ENCODE results near the gene SMOC2. TPM values are rescaled to one million over a fixed set of nuclear protein-coding genes. Genes with fewer than 3 reads are reported as not detected.

The SMOC2 gene
- polyA plus RNA-seq, 2 of the 4 experiments (the other 2 are of a cell fraction) = not detected

DNA sequence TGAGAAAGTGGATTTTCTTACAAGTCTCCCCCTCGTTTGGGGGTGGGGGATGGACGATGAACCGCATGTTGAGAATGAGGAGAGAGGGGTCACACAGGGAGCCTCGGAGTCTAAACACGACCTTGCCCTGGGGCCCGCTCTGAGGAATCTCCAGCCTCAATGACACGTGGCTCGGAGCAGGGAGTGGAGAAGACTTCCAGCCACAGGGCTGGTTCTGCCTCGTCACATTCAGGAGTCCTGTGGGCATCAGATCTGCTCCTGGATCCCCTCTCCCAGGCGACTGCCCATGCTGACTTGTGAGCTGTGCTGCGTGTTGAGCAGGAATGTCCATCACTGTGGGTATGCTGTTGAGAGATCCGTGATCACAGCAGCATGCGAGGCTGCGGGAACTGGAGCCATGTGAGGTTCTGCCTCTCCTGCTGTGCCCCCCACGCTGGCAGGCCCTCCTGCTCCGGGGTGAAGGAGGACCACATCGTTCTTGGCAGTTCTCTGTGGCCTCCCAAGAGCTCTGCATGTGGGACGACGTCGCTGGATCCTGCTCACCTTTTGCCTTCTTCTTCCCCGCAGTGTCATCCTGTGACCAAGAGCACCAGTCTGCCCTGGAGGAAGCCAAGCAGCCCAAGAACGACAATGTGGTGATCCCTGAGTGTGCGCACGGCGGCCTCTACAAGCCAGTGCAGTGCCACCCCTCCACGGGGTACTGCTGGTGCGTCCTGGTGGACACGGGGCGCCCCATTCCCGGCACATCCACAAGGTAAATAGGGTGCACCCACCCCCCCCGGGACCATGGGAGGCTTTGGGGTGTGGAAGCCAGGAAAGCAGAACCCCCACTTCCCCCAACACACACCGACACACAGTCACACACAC, 157.5 kb downstream of the SMOC2 start (continued):
- TF ChIP-seq, protein P1, sequence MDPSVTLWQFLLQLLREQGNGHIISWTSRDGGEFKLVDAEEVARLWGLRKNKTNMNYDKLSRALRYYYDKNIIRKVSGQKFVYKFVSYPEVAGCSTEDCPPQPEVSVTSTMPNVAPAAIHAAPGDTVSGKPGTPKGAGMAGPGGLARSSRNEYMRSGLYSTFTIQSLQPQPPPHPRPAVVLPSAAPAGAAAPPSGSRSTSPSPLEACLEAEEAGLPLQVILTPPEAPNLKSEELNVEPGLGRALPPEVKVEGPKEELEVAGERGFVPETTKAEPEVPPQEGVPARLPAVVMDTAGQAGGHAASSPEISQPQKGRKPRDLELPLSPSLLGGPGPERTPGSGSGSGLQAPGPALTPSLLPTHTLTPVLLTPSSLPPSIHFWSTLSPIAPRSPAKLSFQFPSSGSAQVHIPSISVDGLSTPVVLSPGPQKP (IDR thresholded peaks at IDR 0.05; ENCODE audit: low read depth, low read length) = no peak
- no peak for TF ChIP-seq RNF2 (IDR thresholded peaks at IDR 0.05; ENCODE audit: borderline replicate concordance, low read depth)
- TF ChIP-seq, protein P2, sequence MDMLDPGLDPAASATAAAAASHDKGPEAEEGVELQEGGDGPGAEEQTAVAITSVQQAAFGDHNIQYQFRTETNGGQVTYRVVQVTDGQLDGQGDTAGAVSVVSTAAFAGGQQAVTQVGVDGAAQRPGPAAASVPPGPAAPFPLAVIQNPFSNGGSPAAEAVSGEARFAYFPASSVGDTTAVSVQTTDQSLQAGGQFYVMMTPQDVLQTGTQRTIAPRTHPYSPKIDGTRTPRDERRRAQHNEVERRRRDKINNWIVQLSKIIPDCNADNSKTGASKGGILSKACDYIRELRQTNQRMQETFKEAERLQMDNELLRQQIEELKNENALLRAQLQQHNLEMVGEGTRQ (IDR thresholded peaks at IDR 0.05) = no peak
- no peak for TF ChIP-seq TFCP2L1 (CRISPR knock-in tag; IDR thresholded peaks at IDR 0.05)
- TF ChIP-seq, protein P3, sequence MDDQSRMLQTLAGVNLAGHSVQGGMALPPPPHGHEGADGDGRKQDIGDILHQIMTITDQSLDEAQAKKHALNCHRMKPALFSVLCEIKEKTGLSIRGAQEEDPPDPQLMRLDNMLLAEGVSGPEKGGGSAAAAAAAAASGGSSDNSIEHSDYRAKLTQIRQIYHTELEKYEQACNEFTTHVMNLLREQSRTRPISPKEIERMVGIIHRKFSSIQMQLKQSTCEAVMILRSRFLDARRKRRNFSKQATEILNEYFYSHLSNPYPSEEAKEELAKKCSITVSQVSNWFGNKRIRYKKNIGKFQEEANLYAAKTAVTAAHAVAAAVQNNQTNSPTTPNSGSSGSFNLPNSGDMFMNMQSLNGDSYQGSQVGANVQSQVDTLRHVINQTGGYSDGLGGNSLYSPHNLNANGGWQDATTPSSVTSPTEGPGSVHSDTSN (IDR thresholded peaks at IDR 0.05) = no peak
- TF ChIP-seq HOXB5 (CRISPR knock-in tag; IDR thresholded peaks at IDR 0.05) = no peak
- no peak for TF ChIP-seq MAZ (IDR thresholded peaks at IDR 0.05; ENCODE audit: borderline replicate concordance, low read depth, low read length)
- TF ChIP-seq CHD2 (IDR thresholded peaks at IDR 0.05; ENCODE audit: low read length, partially characterized antibody) = no peak

DNA sequence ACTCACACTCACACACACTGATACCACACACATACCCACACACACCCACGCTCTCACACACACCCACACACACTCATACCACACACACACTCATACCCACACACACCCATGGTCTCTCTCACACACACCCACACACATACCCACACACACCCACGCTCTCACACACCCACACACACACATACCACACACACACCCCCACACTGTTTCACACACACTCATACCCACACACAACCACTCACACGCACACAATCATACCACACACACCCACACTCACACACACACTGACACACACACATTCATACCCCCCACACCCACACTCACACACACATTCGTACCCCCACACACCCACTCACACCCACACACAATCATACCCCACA, 158.1 kb downstream of the SMOC2 start:
- H3K4me2 ChIP-seq = no peak overlapping the region
- DNase-seq (ENCODE audit: low read depth in 1 of 2, low spot score in 1 of 2) (no peak), ATAC-seq (no peak), FAIRE-seq (no peak)
- 20% methylated on average over 4 of the region's 4 CpGs for WGBS (ENCODE audit: missing lambda C conversion rate)
- no peak overlapping the region for H3K27ac ChIP-seq
- no peaks in the 10 kb centered on the region for H3K4me1 ChIP-seq
- CTCF ChIA-PET = no interaction called here
- no peak overlapping the region for H3K4me3 ChIP-seq
- H3K9me3 ChIP-seq = no peaks in the 10 kb centered on the region
- TF ChIP-seq HDAC2 (IDR thresholded peaks at IDR 0.05) = no peak
- TF ChIP-seq, protein P4, sequence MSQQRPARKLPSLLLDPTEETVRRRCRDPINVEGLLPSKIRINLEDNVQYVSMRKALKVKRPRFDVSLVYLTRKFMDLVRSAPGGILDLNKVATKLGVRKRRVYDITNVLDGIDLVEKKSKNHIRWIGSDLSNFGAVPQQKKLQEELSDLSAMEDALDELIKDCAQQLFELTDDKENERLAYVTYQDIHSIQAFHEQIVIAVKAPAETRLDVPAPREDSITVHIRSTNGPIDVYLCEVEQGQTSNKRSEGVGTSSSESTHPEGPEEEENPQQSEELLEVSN (IDR thresholded peaks at IDR 0.05; ENCODE audit: borderline replicate concordance, low read depth) = no peak
- POLR2A ChIA-PET = no interaction called here

DNA sequence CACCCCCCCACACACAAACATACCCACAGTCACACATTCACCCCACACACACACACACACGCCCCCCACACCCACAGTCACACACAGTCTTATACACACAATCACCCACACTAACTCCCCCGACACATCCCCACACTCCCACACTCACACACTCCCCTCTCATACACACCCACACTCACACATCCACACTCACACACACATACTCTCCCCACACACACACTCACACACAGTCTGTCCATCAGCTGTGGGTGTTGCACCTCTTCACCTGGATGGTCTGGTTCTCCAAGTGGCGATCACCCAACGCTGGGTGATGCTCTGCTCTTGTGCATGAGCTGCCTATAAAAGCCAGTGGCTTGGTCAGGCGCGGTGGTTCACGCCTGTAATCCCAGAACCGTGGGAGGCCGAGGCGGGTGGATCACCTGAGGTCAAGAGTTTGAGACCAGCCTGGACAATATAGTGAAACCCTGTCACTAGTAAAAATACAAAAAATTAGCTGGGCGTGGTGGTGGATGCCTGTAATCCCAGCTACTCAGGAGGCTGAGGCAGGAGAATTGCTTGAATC, 158.9 kb downstream of the SMOC2 start:
- no peaks in the 10 kb centered on the region for H3K9me3 ChIP-seq
- CTCF ChIA-PET = no interaction called here
- ATAC-seq (no peak), FAIRE-seq (no peak), DNase-seq (ENCODE audit: low read depth in 1 of 2, low spot score in 1 of 2) (no peak)
- H3K27ac ChIP-seq = no peak overlapping the region
- 78% methylated on average over 2 of the region's 11 CpGs for WGBS (ENCODE audit: missing lambda C conversion rate)
- TF ChIP-seq HOXA7 (CRISPR knock-in tag; IDR thresholded peaks at IDR 0.05) (no peak), JUNB (IDR thresholded peaks at IDR 0.05) (no peak), TFCP2L1 (CRISPR knock-in tag; IDR thresholded peaks at IDR 0.05) (no peak), MAZ (IDR thresholded peaks at IDR 0.05; ENCODE audit: borderline replicate concordance, low read depth, low read length) (no peak), SREBF2 (IDR thresholded peaks at IDR 0.05) (no peak), HEYL (CRISPR knock-in tag; IDR thresholded peaks at IDR 0.05) (no peak), EHMT2 (IDR thresholded peaks at IDR 0.05; ENCODE audit: low read depth) (no peak), RNF2 (IDR thresholded peaks at IDR 0.05; ENCODE audit: borderline replicate concordance, low read depth) (no peak), CEBPB (IDR thresholded peaks at IDR 0.05) (no peak), HOXB5 (CRISPR knock-in tag; IDR thresholded peaks at IDR 0.05) (no peak), EP300 (IDR thresholded peaks at IDR 0.05) (no peak), JUN (IDR thresholded peaks at IDR 0.05) (no peak), ZFP36 (IDR thresholded peaks at IDR 0.05; ENCODE audit: borderline replicate concordance, partially characterized antibody) (no peak), BHLHE40 (IDR thresholded peaks at IDR 0.05; ENCODE audit: low read depth, low read length) (no peak)
- TF ChIP-seq, protein P5, sequence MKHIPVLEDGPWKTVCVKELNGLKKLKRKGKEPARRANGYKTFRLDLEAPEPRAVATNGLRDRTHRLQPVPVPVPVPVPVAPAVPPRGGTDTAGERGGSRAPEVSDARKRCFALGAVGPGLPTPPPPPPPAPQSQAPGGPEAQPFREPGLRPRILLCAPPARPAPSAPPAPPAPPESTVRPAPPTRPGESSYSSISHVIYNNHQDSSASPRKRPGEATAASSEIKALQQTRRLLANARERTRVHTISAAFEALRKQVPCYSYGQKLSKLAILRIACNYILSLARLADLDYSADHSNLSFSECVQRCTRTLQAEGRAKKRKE (CRISPR knock-in tag; IDR thresholded peaks at IDR 0.05; ENCODE audit: low read depth) = no peak
- TF ChIP-seq, protein P6, sequence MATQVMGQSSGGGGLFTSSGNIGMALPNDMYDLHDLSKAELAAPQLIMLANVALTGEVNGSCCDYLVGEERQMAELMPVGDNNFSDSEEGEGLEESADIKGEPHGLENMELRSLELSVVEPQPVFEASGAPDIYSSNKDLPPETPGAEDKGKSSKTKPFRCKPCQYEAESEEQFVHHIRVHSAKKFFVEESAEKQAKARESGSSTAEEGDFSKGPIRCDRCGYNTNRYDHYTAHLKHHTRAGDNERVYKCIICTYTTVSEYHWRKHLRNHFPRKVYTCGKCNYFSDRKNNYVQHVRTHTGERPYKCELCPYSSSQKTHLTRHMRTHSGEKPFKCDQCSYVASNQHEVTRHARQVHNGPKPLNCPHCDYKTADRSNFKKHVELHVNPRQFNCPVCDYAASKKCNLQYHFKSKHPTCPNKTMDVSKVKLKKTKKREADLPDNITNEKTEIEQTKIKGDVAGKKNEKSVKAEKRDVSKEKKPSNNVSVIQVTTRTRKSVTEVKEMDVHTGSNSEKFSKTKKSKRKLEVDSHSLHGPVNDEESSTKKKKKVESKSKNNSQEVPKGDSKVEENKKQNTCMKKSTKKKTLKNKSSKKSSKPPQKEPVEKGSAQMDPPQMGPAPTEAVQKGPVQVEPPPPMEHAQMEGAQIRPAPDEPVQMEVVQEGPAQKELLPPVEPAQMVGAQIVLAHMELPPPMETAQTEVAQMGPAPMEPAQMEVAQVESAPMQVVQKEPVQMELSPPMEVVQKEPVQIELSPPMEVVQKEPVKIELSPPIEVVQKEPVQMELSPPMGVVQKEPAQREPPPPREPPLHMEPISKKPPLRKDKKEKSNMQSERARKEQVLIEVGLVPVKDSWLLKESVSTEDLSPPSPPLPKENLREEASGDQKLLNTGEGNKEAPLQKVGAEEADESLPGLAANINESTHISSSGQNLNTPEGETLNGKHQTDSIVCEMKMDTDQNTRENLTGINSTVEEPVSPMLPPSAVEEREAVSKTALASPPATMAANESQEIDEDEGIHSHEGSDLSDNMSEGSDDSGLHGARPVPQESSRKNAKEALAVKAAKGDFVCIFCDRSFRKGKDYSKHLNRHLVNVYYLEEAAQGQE (IDR thresholded peaks at IDR 0.05) = no peak
- TF ChIP-seq, protein P4 (IDR thresholded peaks at IDR 0.05; ENCODE audit: borderline replicate concordance, low read depth) = no peak
- no peak overlapping the region for H3K4me2 ChIP-seq
- no peaks in the 10 kb centered on the region for H3K4me1 ChIP-seq
- no peak overlapping the region for H3K4me3 ChIP-seq
- POLR2A ChIA-PET = no interaction called here

Data from A549 (cell line).